Ishikawa (cell line): Measurements from ENCODE around the gene MTAP.

ENCODE experiments used
- CEBPB ChIP-seq: IDR thresholded peaks from 2 replicates; pipeline ENCODE4 v1.6.1; 2012
- CREB1 ChIP-seq: IDR thresholded peaks from 2 replicates; pipeline ENCODE4 v1.6.1; 2012; ENCODE audit warnings: low read depth
- EGR1 ChIP-seq: IDR thresholded peaks from 2 replicates; pipeline ENCODE4 v1.6.1; 2012
- EP300 ChIP-seq: IDR thresholded peaks from 2 replicates; pipeline ENCODE4 v1.6.1; 2012; ENCODE audit warnings: borderline replicate concordance
- FOXM1 ChIP-seq: IDR thresholded peaks from 2 replicates; pipeline ENCODE4 v1.6.1; 2012; ENCODE audit warnings: low read depth, borderline replicate concordance
- NFIC ChIP-seq: IDR thresholded peaks from 2 replicates; pipeline ENCODE4 v1.6.1; 2012
- RAD21 ChIP-seq: IDR thresholded peaks from 2 replicates; pipeline ENCODE4 v1.6.1; 2012; ENCODE audit warnings: low read depth
- TEAD4 ChIP-seq: IDR thresholded peaks from 2 replicates; pipeline ENCODE4 v1.6.1; 2012
- YY1 ChIP-seq: IDR thresholded peaks from 2 replicates; pipeline ENCODE4 v1.6.1; 2012; ENCODE audit warnings: low read depth
- ZBTB7A ChIP-seq: IDR thresholded peaks from 2 replicates; pipeline ENCODE4 v1.6.1; 2012; ENCODE audit warnings: low read depth
- TF ChIP-seq, protein P1 (sequence below): IDR thresholded peaks from 2 replicates; pipeline ENCODE4 v1.6.1; 2012; ENCODE audit warnings: low read depth, mild to moderate bottlenecking
- TF ChIP-seq, protein P2 (sequence below): IDR thresholded peaks from 2 replicates; pipeline ENCODE4 v1.6.1; 2012

- TF ChIP-seq RAD21 (no peak), CEBPB (no peak), ZBTB7A (no peak), EGR1 (no peak), CREB1 (no peak), EP300 (no peak), YY1 (no peak), TEAD4 (no peak), FOXM1 (no peak), NFIC (no peak)
- TF ChIP-seq, protein P1, sequence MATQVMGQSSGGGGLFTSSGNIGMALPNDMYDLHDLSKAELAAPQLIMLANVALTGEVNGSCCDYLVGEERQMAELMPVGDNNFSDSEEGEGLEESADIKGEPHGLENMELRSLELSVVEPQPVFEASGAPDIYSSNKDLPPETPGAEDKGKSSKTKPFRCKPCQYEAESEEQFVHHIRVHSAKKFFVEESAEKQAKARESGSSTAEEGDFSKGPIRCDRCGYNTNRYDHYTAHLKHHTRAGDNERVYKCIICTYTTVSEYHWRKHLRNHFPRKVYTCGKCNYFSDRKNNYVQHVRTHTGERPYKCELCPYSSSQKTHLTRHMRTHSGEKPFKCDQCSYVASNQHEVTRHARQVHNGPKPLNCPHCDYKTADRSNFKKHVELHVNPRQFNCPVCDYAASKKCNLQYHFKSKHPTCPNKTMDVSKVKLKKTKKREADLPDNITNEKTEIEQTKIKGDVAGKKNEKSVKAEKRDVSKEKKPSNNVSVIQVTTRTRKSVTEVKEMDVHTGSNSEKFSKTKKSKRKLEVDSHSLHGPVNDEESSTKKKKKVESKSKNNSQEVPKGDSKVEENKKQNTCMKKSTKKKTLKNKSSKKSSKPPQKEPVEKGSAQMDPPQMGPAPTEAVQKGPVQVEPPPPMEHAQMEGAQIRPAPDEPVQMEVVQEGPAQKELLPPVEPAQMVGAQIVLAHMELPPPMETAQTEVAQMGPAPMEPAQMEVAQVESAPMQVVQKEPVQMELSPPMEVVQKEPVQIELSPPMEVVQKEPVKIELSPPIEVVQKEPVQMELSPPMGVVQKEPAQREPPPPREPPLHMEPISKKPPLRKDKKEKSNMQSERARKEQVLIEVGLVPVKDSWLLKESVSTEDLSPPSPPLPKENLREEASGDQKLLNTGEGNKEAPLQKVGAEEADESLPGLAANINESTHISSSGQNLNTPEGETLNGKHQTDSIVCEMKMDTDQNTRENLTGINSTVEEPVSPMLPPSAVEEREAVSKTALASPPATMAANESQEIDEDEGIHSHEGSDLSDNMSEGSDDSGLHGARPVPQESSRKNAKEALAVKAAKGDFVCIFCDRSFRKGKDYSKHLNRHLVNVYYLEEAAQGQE: no peak
- TF ChIP-seq, protein P2, sequence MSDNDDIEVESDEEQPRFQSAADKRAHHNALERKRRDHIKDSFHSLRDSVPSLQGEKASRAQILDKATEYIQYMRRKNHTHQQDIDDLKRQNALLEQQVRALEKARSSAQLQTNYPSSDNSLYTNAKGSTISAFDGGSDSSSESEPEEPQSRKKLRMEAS: no peak
Measured at GRCh38 chr9:21935631-21936030, 133.2 kb downstream of the MTAP start.
